PC-9 (cell line): ENCODE data around the gene KIF7. TPM values are rescaled to one million over a fixed set of nuclear protein-coding genes. Genes with fewer than 3 reads are reported as not detected.

Source experiments
- BruUV-seq: library from RNA; stranded (reverse); fragments of 400-500 nt; replicated peaks from 2 replicates; lab custom pipeline; 2021; lab: Mats Ljungman, UMichigan
- CTCF ChIA-PET: fragments of 300-600 bp; sonication (Branson Sonifier 250); formaldehyde crosslinking; loops from one replicate; lab custom pipeline; 2022; ENCODE audit warnings: antibody characterized with exemption; lab: Charles Lee
- POLR2A ChIA-PET: fragments of 300-600 bp; sonication (Branson Sonifier 250); formaldehyde crosslinking; loops from one replicate; lab custom pipeline; 2022; ENCODE audit warnings: antibody characterized with exemption; ENCODE audit not compliant: unreplicated experiment; lab: Charles Lee
- DNase-seq, 2 experiments: peaks; one replicate each; pipeline versions ENCODE4 v3.0.0 to v3.0.0-alpha.2; 2015 to 2022; ENCODE audit warnings: mixed read lengths in 1 of 2
- H2AFZ ChIP-seq: fragments of 200-600 bp; sonication (generic); 2 replicates; pipeline ENCODE4 v1.8.1; 2017; ENCODE audit warnings: antibody characterized with exemption
- H3F3A ChIP-seq: fragments of 200-600 bp; sonication (generic); 2 replicates; pipeline ENCODE4 v1.8.1; 2017; ENCODE audit warnings: antibody characterized with exemption, mild to moderate bottlenecking, low read depth; ENCODE audit not compliant: insufficient read depth
- H3K27ac ChIP-seq: fragments of 200-600 bp; sonication (generic); 2 replicates; pipeline ENCODE4 v1.6.1; 2016; ENCODE audit warnings: mixed run types
- H3K27me3 ChIP-seq: fragments of 200-600 bp; sonication (generic); 2 replicates; pipeline ENCODE4 v1.6.1; 2016; ENCODE audit warnings: low read depth, mixed run types; ENCODE audit not compliant: insufficient read depth
- H3K36me3 ChIP-seq: fragments of 200-600 bp; sonication (generic); 2 replicates; pipeline ENCODE4 v1.6.1; 2016; ENCODE audit warnings: low read depth, mixed run types
- H3K4me1 ChIP-seq: fragments of 200-600 bp; sonication (generic); replicated peaks from 2 replicates; pipeline ENCODE4 v1.6.1; 2016; ENCODE audit warnings: mixed run types; ENCODE audit not compliant: insufficient read depth
- H3K4me2 ChIP-seq: fragments of 200-600 bp; sonication (generic); 2 replicates; pipeline ENCODE4 v1.6.1; 2017; ENCODE audit warnings: mixed run types
- H3K4me3 ChIP-seq: fragments of 200-600 bp; sonication (generic); 2 replicates; pipeline ENCODE4 v1.6.1; 2016; ENCODE audit warnings: mixed run types
- H3K79me2 ChIP-seq: fragments of 200-600 bp; sonication (generic); 2 replicates; pipeline ENCODE4 v1.6.1; 2017; ENCODE audit warnings: low read depth, mixed run types
- H3K9me2 ChIP-seq: fragments of 200-600 bp; sonication (generic); 2 replicates; pipeline ENCODE4 v1.8.1; 2017; ENCODE audit warnings: mild to moderate bottlenecking; ENCODE audit not compliant: insufficient read depth
- H3K9me3 ChIP-seq: fragments of 200-600 bp; sonication (generic); 2 replicates; pipeline ENCODE4 v1.8.1; 2016; ENCODE audit warnings: low read depth; ENCODE audit not compliant: insufficient read depth
- H4K20me1 ChIP-seq: fragments of 200-600 bp; sonication (generic); 2 replicates; pipeline ENCODE4 v1.8.1; 2017; ENCODE audit not compliant: insufficient read depth
- CTCF ChIP-seq: fragments of 200-600 bp; sonication (generic); conservative IDR thresholded peaks from 2 replicates; pipeline ENCODE4 v1.6.1; 2017; ENCODE audit warnings: mixed run types, antibody characterized with exemption, mild to moderate bottlenecking, moderate library complexity
- EZH2 ChIP-seq: fragments of 200-600 bp; sonication (generic); IDR thresholded peaks from 2 replicates; pipeline ENCODE4 v1.8.0; 2017; ENCODE audit warnings: antibody characterized with exemption, low read depth
- intact Hi-C: fragments of 100-400 bp; cut with micrococcal nuclease; formaldehyde crosslinking; loops from one replicate; pipeline ENCODE4 v1.10.0; 2022; ENCODE audit not compliant: unreplicated experiment
- total RNA-seq: library from RNA; stranded (reverse); gene quantifications from 2 replicates; pipeline ENCODE4 v1.2.3, GENCODE V29; 2021

KIF7 gene
- total RNA-seq, 1 experiment from 2014 or later, result 13.3 TPM

GRCh38 chr15:89685995-89686394 is 30.7 kb upstream of the KIF7 start:
- Histone ChIP-seq H3K9me2 (no peaks in the 10 kb centered on the region), H3K27me3 (no peaks in the 10 kb centered on the region), H2AFZ (no peak overlapping the region), H3K36me3 (peaks cover 23% of the 10 kb centered on the region; the same call in 1 of the 2 replicates), H3K4me2 (no peak overlapping the region), H3K79me2 (peaks cover 20% of the 10 kb centered on the region), H3K27ac (no peak overlapping the region), H3K4me1 (peaks cover 27% of the 10 kb centered on the region), H3K4me3 (no peak overlapping the region), H4K20me1 (no peaks in the 10 kb centered on the region), H3F3A (peaks cover 24% of the 10 kb centered on the region), H3K9me3 (no peaks in the 10 kb centered on the region)
- intact Hi-C loops, result no loop called here
- BruUV-seq, result no TSS peak
- no peak for TF ChIP-seq CTCF
- no peak for TF ChIP-seq EZH2
- ChIA-PET CTCF (no interaction called here), POLR2A (no interaction called here)
- no peak for DNase-seq

- H3K27me3 ChIP-seq, result no peaks in the 10 kb centered on the region
- no peak for TF ChIP-seq CTCF
- TF ChIP-seq EZH2, result no peak
- intact Hi-C loops, result no loop called here
- peaks cover 26% of the 10 kb centered on the region for H3K4me1 ChIP-seq
- no peaks in the 10 kb centered on the region for H4K20me1 ChIP-seq
- no peaks in the 10 kb centered on the region for H3K79me2 ChIP-seq
- ChIA-PET POLR2A (interaction anchor here (1.0 kb wide), 1 partner anchor 18 kb away, joined by 7 read pairs; no protein-coding TSS in a partner anchor), CTCF (no interaction called here)
- H3K9me3 ChIP-seq, result no peaks in the 10 kb centered on the region
- H3K4me2 ChIP-seq, result peak overlapping the region; percentile 49
- H3K27ac ChIP-seq, result peak overlapping the region; percentile 50; the same call in 1 of the 2 replicates
- H3K4me3 ChIP-seq, result no peak overlapping the region
- BruUV-seq, result no TSS peak
- no peak overlapping the region for H2AFZ ChIP-seq
- H3K9me2 ChIP-seq, result no peaks in the 10 kb centered on the region
- H3F3A ChIP-seq, result peaks cover 15% of the 10 kb centered on the region
- peaks cover 21% of the 10 kb centered on the region; the same call in 1 of the 2 replicates for H3K36me3 ChIP-seq
- DNase-seq, result no peak
Observed at GRCh38 chr15:89681146-89681545, 25.9 kb upstream of the KIF7 start.

GRCh38 chr15:89680282-89680873 is 25.1 kb upstream of the KIF7 start:
- Histone ChIP-seq H3K79me2 (no peaks in the 10 kb centered on the region), H3K4me1 (peaks cover 26% of the 10 kb centered on the region), H3F3A (peaks cover 14% of the 10 kb centered on the region), H2AFZ (no peak overlapping the region), H3K36me3 (0 out of 2 replicates have a peak, but pooled peaks cover 18% of the 10 kb centered on the region), H3K27me3 (no peaks in the 10 kb centered on the region), H3K9me2 (no peaks in the 10 kb centered on the region), H3K4me2 (peak overlapping the region; percentile 49), H3K9me3 (no peaks in the 10 kb centered on the region), H3K27ac (peak overlapping the region; percentile 50), H3K4me3 (no peak overlapping the region), H4K20me1 (no peaks in the 10 kb centered on the region)
- intact Hi-C loops, result no loop called here
- BruUV-seq, result no TSS peak
- peak; percentile 54 to 80 for DNase-seq
- TF ChIP-seq EZH2 (no peak), CTCF (no peak)
- POLR2A ChIA-PET, result interaction anchor here (1.0 kb wide), 1 partner anchor 17 kb away, joined by 7 read pairs; no protein-coding TSS in a partner anchor
- CTCF ChIA-PET, result no interaction called here
